Measurements from ENCODE around the gene CCDC194.
"Not testable (repeated sequence)": the region's sequence is repeated elsewhere in the genome, so short reads cannot be mapped to it uniquely, and the experiment has no call there.

The CCDC194 gene

DNA sequence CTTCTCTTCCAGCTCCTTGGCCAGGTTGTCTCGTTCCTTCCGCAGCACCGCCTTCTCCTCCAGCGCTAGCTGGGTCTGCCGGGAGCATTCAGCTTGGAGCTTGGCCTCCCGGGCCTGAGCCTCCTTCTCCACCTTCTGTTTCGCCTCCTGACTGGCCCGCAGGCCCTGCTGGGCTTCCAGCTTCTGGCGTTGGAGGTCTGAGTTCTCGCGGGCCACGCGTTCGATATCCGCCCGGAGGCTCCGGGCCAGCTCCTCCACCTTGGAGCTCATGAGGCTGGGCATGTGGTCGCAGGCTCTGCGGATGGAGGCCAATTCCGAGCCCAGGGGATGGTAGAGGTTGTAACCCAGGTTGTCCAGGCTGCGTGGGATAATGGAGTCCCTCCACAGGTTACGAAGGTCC lies 28.6 kb downstream of the CCDC194 start:
- no peak for DNase-seq

DNA sequence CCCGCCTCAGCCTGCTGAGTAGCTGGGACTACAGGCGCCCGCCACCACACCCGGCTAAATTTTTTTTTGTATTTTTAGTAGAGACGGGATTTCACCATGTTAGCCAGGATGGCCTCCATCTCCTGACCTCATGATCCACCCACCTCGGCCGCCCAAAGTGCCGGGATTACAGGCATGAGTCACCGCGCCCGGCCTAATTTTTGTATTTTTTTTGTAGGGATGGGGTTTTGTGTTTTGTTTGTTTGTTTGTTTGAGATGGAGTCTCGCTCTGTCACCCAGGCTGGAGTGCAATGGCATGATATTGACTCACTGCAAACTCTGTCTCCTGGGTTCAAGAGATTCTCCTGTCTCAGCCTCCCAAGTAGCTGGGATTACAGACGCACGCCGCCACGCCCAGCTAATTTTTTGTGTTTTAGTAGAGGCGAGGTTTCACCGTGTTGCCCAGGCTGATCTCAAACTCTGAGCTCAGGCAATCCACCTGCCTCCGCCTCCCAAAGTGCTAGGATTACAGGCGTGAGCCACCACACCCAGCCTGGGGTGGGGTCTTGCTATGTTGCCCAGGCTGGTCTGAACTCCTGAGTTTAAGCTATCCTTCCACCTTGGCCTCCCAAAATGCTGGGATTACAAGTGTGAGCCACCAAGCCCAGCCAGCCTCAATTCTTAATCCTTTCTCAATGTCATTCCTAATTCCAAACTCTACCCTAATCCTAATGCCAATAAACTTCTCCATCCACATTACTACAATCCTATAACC lies 30.0 kb downstream of the CCDC194 start:
- DNase-seq: not testable (repeated sequence)

DNA sequence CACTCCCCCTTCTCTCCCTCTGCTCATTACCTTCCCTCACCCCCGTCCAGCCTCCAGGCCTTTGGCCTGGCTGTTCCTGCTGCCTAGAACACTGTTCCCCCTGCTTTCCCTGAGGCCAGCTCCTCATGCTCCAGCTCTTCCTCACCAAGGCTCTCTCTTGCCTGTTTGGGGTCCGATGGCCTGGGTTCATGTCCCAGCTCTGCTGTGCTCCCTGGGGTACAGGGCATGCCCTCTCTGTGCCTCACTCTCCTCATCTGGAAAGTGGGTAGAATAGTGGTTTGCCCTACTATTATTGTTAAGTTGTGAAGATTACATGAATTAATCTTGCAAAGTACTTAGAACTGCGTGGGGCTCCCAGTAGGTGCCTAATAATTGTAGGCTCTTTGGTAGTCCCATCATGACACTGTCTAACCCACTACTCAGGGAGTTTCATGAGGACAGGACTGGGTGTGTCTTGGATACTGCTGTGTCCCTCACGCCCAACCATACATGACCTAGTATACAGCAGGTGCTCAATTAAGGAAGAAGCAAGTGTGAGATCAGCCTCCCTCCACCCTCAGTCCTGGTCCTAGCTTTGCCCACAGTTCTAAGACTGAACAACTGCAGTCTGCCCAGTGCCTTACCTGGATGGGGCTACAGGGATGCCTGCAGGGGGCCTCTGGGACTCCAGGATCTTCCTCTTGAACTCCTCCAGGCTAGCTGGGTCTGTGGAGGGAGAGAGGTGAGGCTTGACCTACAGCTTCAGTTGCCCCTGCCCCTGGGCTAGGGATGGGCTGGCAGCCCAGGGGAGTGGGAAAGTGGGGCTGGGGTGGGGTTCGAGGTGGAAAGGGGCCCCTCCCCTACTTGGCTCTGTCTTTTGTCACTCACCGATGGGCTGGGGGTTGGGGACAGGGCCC lies 33.8 kb downstream of the CCDC194 start:
- DNase-seq: no peak

DNA sequence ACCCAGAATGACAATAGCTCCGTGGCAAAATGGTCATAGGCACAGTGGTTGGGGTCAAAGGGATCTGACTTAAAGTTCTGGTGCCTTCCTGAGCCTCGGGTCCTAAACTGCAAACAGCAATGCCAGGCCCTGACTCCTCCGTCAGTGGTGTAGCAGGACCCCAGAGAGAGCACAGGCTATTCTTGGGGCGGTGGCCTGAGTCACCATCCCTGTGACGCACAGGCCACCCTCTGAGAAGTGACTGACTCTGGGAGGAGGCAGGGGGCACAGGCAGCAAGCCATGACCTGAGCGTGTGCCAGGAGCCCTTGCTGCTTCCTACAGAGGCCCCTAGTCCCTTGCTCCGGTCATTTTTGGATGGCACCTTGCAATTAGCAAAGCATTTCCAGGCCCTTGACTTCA lies 35.6 kb downstream of the CCDC194 start:
- no peak for DNase-seq

DNA sequence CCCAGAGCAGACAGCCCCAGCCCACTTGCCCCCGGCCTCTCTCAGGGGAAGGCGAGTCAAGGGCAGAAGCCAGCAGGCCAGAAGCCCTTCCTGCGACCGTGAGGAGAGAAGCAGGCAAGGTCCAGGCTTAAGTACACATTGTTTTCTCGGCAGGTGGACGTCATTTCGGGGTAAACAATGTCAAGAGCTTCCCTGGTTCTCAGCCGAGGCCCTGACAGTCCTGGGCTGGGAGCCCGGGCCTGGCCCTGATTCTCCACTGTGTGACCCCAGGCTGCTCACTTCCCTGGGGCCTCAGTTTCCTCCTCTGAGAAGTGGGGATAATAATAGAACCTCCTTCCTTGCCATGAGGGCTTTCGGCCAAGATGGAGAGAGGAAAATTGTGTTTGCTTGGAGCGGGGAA lies 36.3 kb downstream of the CCDC194 start:
- DNase-seq: no peak

DNA sequence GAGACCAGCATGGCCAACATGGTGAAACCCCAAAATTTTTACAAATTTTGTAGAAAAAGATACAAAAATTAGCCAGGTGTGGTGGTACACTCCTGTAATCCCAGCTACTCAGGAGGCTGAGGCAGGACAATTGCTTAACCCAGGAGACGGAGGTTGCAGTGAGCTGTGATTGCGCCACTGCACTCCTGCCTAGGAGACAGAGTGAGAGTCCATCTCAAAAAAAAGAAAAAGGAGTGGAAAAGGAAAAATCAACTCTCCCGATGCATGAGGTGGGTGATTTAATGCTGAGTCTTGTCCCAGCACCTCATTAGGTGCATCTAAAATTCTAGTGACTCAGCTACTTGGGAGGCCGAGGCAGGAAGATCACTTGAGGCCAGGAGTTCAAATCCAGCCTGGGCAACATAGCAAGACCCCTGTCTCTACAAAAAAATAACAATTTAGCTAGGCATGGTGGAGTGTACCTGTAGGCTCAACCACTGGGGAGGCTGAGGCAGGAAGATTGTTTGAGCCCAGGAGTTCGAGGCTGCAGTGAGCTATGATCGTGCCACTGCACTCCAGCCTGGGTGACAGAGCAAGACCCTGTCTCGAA lies 36.8 kb downstream of the CCDC194 start:
- no peak for DNase-seq

DNA sequence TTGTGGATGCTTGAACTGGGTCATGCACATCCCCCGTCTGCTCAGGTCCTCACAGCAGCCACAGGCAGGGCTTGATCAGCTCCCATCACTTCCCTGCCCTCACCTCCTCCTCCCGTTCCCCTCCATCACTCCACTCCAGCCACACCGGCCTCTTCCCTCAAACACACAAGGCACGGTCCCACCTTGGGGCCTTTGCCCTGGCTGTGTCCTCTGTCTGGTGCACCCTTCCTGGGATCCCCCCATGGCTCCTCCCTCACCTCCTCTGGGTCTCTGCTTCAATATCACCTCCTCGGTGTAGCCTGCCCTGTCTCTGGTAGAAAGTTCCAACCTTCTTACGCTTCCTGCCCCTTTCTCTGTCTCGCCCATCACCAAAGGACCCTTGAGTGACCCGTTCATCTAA lies 40.6 kb downstream of the CCDC194 start:
- DNase-seq: no peak

DNA sequence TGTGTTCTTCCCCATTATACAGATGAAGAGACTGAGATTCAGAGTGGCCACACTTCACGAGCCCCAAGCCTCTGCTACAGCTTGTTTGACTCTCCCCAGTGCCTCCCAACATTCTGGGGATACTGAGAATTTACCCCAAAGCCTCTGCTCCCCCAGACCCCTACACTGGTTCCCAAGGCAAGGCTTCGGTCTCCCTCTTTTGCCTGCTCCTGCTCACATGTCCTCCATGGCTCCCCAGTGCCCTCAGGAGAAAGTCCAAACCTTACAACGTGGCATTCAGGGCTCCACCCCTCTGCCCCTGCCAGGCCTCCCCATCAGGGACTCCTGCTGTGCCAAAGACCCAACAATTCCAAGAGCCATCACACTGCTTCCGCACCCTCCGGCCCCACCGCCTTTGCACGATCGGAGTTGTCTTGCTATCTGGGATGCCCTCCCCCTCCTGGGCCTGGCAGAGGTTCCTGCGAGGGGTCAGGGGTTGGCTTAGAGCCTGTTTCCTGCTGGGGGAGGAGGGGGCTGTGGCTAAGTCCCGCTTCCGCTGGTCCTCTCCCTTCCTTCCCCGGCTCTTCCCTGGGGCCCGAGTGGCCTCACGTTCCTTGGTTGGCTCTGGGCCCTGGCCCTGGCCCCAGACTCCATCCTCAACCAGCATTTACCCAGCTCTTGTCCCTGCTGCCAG lies 41.3 kb downstream of the CCDC194 start:
- no peak for DNase-seq

DNA sequence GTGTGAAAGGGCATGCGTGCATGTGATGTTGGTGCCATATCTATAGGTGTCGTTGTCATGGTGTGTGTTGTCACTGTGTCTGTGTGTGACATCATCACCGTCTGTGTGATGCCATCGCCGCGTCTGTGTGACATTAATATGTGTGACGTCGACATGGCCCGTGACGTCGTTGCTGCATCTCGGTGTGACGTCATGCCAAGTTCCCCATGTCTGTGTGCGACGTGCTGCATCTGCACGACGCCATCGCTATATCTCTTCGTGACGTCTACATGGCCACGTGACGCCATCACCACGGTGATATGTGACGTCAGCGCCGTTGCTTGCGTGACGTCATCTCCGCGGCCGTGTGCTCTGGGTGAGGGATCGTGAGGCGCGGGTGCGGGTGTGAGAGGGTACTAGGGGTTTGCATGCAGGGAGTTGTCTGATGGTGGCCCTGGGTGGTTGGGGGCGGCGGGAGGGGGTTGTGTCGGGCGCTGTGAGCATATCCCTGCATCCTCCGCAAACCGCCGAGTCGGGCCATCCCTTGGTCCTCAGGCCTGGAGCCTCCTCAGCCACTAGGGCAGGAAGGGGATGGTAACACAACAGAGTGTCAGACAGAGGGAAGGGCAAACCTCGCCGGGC lies 42.1 kb downstream of the CCDC194 start:
- no peak for DNase-seq

DNA sequence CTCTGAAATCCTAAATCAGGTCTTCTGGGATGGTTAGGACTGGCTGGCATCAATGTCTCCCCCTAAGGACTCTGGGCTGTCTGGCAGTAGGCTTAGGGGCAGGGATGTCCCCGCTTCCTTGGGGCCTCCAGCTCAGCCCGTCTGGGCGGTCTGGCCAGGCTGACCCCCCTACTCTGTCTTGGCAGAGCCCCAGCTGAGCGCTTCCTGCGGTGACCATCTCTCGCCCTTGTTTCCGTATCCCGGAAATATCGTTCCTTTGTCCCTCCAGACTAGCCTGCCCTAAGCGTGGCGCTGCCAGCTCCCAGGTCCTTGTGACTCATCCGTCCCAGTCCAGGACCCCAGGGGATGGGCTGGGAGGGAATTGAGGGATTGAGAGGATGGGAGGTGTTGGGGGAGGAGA lies 45.3 kb downstream of the CCDC194 start:
- peak; percentile 4 for DNase-seq

DNA sequence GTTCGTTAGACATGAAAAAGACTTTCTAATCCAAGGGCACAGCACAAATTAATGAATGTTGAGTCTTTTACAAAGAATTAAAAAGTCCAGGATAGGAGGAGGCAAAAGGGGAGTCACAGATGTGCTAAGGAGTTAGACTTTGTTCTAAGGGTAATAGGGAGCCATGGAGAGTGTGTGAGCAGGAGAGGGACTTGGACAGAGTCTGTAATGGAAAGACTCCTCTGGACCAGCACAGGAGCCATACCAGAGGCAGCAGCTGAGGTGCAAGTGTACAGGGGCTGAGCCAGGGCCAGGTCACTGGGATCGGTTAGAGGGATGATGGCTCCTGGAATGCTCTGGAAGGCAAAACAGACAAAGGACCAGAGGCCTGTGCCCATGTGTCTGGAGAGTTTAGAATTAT lies 46.1 kb downstream of the CCDC194 start:
- DNase-seq: no peak

DNA sequence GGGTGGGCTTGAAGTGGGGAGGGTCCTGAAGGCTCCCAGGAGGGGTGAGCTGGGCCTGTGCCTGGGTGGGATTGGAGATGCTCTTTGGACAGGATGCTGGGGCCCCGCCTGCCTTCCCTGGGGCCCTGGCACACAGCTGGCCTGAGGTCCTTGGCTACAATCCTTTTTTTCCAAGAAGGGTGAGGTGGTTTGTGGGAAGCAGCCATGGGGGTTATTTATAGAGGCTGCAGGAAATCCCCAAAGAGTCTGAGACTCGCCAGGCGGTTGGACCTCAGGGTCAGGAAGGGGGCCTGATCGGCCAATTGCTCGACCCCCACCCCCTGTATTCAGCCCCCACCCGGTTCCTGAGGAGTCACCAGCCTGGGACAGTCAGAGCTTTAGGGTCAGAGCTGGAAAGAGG lies 46.6 kb downstream of the CCDC194 start:
- DNase-seq: no peak

DNA sequence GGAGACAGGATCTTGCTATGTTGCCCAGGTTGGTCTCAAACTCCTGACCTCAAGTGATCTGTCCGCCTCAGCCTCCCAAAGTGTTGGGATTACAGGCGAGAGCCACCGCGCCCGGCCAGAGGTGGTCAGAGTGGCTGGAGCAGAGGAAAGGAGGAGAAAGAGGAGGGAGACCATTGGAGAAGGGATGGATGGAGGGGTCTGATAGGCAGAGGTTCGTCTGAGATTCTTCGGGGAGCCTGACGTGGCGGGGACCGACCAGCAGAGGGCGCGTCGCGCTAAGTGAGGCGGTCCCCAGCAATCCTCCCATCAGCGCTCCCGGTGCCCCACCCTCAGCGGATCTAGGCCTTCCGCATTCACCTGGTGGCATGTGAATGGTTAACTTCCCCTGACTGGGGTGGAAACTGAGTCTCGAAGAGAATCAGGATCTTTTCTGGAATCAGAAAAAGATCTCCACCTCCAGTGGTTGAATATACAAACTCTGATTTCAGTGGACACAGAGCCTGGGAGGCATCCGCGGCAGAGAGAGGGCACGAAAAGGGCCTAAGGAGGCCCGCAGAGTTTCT lies 47.8 kb downstream of the CCDC194 start:
- DNase-seq: peak; percentile 62

DNA sequence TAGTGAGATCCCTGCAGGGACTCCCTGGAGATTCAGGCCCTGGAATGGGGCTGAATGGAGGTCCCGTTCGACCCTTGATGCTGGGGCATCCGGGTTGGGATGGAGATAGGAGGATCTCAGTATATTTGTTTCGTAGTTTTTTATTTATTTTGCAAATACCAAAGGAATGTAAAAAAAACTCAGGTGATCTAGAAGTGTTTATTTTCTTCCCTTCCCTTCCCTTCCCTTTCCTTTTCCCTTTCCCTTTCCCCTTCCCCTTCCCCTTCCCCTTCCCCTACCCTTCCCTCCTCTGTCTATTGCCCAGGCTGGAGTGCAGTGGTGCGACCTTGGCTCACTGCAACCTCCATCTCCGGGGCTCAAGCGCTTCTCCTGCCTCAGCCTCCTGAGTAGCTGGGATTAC lies 52.2 kb downstream of the CCDC194 start:
- no peak for DNase-seq

DNA sequence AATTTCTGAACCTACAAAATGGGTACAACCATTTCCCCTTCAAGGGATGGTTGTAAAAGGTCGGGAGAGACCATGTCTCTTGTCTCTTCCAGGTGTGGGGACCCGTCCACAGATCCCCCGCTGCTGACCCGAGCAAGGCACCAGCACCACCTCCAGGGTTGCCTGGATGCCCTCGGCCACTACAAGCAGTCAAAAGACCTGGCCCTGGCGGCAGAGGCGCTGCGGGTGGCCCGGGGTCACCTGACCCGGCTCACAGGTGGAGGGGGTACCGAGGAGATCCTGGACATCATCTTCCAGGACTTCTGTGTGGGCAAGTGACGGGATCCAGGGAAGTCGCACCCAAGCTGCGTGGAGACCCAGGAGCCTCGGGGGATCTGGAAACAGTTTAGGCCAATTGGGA lies 52.6 kb downstream of the CCDC194 start:
- no peak for DNase-seq

DNA sequence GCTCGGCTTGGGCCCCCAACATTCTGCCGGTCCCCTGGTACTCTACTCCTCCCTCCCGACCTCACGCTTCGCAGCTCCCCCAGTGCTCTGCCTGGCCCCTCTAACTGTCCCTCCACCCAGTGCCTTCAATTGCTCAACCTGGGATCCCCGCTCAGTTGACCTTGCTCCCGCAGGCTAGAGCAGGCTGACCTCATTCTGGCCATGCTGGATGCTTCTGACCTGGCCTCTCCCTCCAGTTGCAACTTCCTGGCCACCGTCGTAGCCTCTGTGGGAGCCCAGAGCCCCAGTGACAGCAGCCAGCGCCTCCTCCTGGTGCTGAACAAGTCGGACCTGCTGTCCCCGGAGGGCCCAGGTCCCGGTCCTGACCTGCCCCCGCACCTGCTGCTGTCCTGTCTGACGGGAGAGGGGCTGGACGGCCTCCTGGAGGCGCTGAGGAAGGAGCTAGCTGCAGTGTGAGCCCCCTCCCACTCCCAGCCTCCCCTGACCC lies 53.1 kb downstream of the CCDC194 start:
- no peak for DNase-seq

All from NCI-H2171 treated with DMSO at 0.1 percent for 48 hours (cell line).